ENCODE results near the gene TMEM51. TPM values are rescaled to one million over a fixed set of nuclear protein-coding genes. Genes with fewer than 3 reads are reported as not detected.

TMEM51 gene
- total and polyA plus RNA-seq, 2 of the 13 experiments (the other 11 are each of a cell fraction or from before 2014, with no cell fraction given): 12.2 to 22.3 TPM

- peak; percentile 61 for TF ChIP-seq ZNF687 (CRISPR knock-in tag; IDR thresholded peaks at IDR 0.05)
- no peak for TF ChIP-seq CHCHD3 (CRISPR knock-in tag; IDR thresholded peaks at IDR 0.05)
- TF ChIP-seq ETS1 (CRISPR knock-in tag; IDR thresholded peaks at IDR 0.05): no peak
- TF ChIP-seq ZNF7 (CRISPR knock-in tag; IDR thresholded peaks at IDR 0.05): no peak
- no peak for TF ChIP-seq TBL1XR1 (IDR thresholded peaks at IDR 0.05; ENCODE audit: borderline replicate concordance, low read length, partially characterized antibody)
- no peak for TF ChIP-seq XBP1 (CRISPR knock-in tag; IDR thresholded peaks at IDR 0.05)
- TF ChIP-seq SRSF4 (IDR thresholded peaks at IDR 0.05; ENCODE audit: low read depth, low read length, poor library complexity, severe bottlenecking): no peak
- peak; percentile 82; the same call in 1 of the 2 replicates for TF ChIP-seq GATA4 (IDR thresholded peaks at IDR 0.05; ENCODE audit: borderline replicate concordance, low read depth)
- no peak for TF ChIP-seq MIER3 (CRISPR knock-in tag; IDR thresholded peaks at IDR 0.05; ENCODE audit: borderline replicate concordance)
- TF ChIP-seq TGIF2 (CRISPR knock-in tag; IDR thresholded peaks at IDR 0.05): no peak
- TF ChIP-seq ZSCAN25 (CRISPR knock-in tag; IDR thresholded peaks at IDR 0.05): no peak
- TF ChIP-seq EZH2 (conservative IDR thresholded peaks at IDR 0.05; ENCODE audit: low read depth, low read length): no peak
- TF ChIP-seq HNRNPL (IDR thresholded peaks at IDR 0.05; ENCODE audit: low read depth, low read length): no peak
- TF ChIP-seq PAWR (CRISPR knock-in tag; IDR thresholded peaks at IDR 0.05; ENCODE audit: borderline replicate concordance): no peak
- TF ChIP-seq HNRNPUL1 (IDR thresholded peaks at IDR 0.05; ENCODE audit: low read depth, low read length): no peak
- TF ChIP-seq TSC22D2 (CRISPR knock-in tag; IDR thresholded peaks at IDR 0.05; ENCODE audit: borderline replicate concordance): no peak
- TF ChIP-seq NR2F6 (IDR thresholded peaks at IDR 0.05): peak; percentile 72
- peak; percentile 83 for TF ChIP-seq NR2F6 (CRISPR knock-in tag; IDR thresholded peaks at IDR 0.05)
- TF ChIP-seq SYNCRIP (IDR thresholded peaks at IDR 0.05; ENCODE audit: insufficient read depth, low read depth, low read length): no peak
- TF ChIP-seq CREBL2 (CRISPR knock-in tag; IDR thresholded peaks at IDR 0.05; ENCODE audit: borderline replicate concordance): no peak
These were observed 2.2 kb upstream of the TMEM51 start (continued) for GRCh38 chr1:15151377-15151806.
